Measurements from ENCODE around the gene LRRC3.
"Not testable (repeated sequence)": the region's sequence is repeated elsewhere in the genome, so short reads cannot be mapped to it uniquely, and the experiment has no call there.

The LRRC3 gene

GRCh38 chr21:44497703-44498126 is 42.4 kb downstream of the LRRC3 start:
- DNase-seq (ENCODE audit: extremely low spot score) = no peak
- ChIA-PET CTCF (no interaction called here), POLR2A (no interaction called here)

GRCh38 chr21:44498280-44499210 is 43.2 kb downstream of the LRRC3 start:
- ChIA-PET CTCF (no interaction called here), POLR2A (no interaction called here)
- TF ChIP-seq ZNF384 (IDR thresholded peaks at IDR 0.05) (no peak), FOXK2 (IDR thresholded peaks at IDR 0.05) (no peak), L3MBTL2 (conservative IDR thresholded peaks at IDR 0.05) (no peak), HDGF (IDR thresholded peaks at IDR 0.05; ENCODE audit: borderline replicate concordance) (no peak), LEF1 (IDR thresholded peaks at IDR 0.05; ENCODE audit: borderline replicate concordance) (no peak), FOXM1 (IDR thresholded peaks at IDR 0.05; ENCODE audit: borderline replicate concordance) (no peak), SUZ12 (IDR thresholded peaks at IDR 0.05) (no peak), ELF4 (IDR thresholded peaks at IDR 0.05) (no peak), ARNT (IDR thresholded peaks at IDR 0.05) (no peak), NFRKB (IDR thresholded peaks at IDR 0.05) (no peak), FOXA1 (IDR thresholded peaks at IDR 0.05) (no peak), SP1 (IDR thresholded peaks at IDR 0.05) (no peak), CTBP1 (IDR thresholded peaks at IDR 0.05; ENCODE audit: borderline replicate concordance) (no peak), BHLHE40 (IDR thresholded peaks at IDR 0.05; ENCODE audit: borderline replicate concordance) (no peak), TARDBP (IDR thresholded peaks at IDR 0.05) (no peak), PKNOX1 (IDR thresholded peaks at IDR 0.05) (no peak)
- no peak for DNase-seq (ENCODE audit: extremely low spot score)

More at GRCh38 chr21:44497703-44498126, 42.4 kb downstream of the LRRC3 start:
- TF ChIP-seq BHLHE40 (IDR thresholded peaks at IDR 0.05; ENCODE audit: borderline replicate concordance) = no peak
- no peak for TF ChIP-seq TARDBP (IDR thresholded peaks at IDR 0.05)
- no peak for TF ChIP-seq SP1 (IDR thresholded peaks at IDR 0.05)
- TF ChIP-seq FOXA1 (IDR thresholded peaks at IDR 0.05) = no peak
- TF ChIP-seq SUZ12 (IDR thresholded peaks at IDR 0.05) = no peak

- POLR2A ChIA-PET = no interaction called here
- CTCF ChIA-PET = no interaction called here
- TF ChIP-seq FOXA1 (IDR thresholded peaks at IDR 0.05) = no peak
- TF ChIP-seq SUZ12 (IDR thresholded peaks at IDR 0.05) = no peak
- TF ChIP-seq L3MBTL2 (conservative IDR thresholded peaks at IDR 0.05) = no peak
- no peak for TF ChIP-seq FOXM1 (IDR thresholded peaks at IDR 0.05; ENCODE audit: borderline replicate concordance)
- TF ChIP-seq ELF4 (IDR thresholded peaks at IDR 0.05) = no peak
- no peak for TF ChIP-seq CTBP1 (IDR thresholded peaks at IDR 0.05; ENCODE audit: borderline replicate concordance)
- no peak for TF ChIP-seq NFRKB (IDR thresholded peaks at IDR 0.05)
- TF ChIP-seq ZNF384 (IDR thresholded peaks at IDR 0.05) = no peak
- no peak for DNase-seq (ENCODE audit: extremely low spot score)
These were observed 43.9 kb downstream of the LRRC3 start for GRCh38 chr21:44499211-44499560.

GRCh38 chr21:44499631-44500030 is 44.3 kb downstream of the LRRC3 start:
- CTCF ChIA-PET = no interaction called here
- no peak for DNase-seq (ENCODE audit: extremely low spot score)
- TF ChIP-seq FOXA1 (IDR thresholded peaks at IDR 0.05) (no peak), SUZ12 (IDR thresholded peaks at IDR 0.05) (no peak), L3MBTL2 (conservative IDR thresholded peaks at IDR 0.05) (no peak), NFRKB (IDR thresholded peaks at IDR 0.05) (no peak), ZNF384 (IDR thresholded peaks at IDR 0.05) (no peak), LEF1 (IDR thresholded peaks at IDR 0.05; ENCODE audit: borderline replicate concordance) (no peak), FOXM1 (IDR thresholded peaks at IDR 0.05; ENCODE audit: borderline replicate concordance) (no peak), SP1 (IDR thresholded peaks at IDR 0.05) (no peak), FOXK2 (IDR thresholded peaks at IDR 0.05) (no peak), TARDBP (IDR thresholded peaks at IDR 0.05) (no peak)
- POLR2A ChIA-PET = no interaction called here

GRCh38 chr21:44500111-44500510 is 44.8 kb downstream of the LRRC3 start:
- CTCF ChIA-PET = no interaction called here
- no peak for DNase-seq (ENCODE audit: extremely low spot score)
- TF ChIP-seq SUZ12 (IDR thresholded peaks at IDR 0.05) = no peak
- TF ChIP-seq LEF1 (IDR thresholded peaks at IDR 0.05; ENCODE audit: borderline replicate concordance) = no peak
- TF ChIP-seq ZNF384 (IDR thresholded peaks at IDR 0.05) = no peak
- no peak for TF ChIP-seq SP1 (IDR thresholded peaks at IDR 0.05)
- POLR2A ChIA-PET = no interaction called here

GRCh38 chr21:44502171-44502958 is 47.1 kb downstream of the LRRC3 start:
- no peak for DNase-seq (ENCODE audit: extremely low spot score)
- TF ChIP-seq FOXK2 (IDR thresholded peaks at IDR 0.05) (no peak), ZNF384 (IDR thresholded peaks at IDR 0.05) (no peak), PKNOX1 (IDR thresholded peaks at IDR 0.05) (no peak), BHLHE40 (IDR thresholded peaks at IDR 0.05; ENCODE audit: borderline replicate concordance) (no peak), FOXM1 (IDR thresholded peaks at IDR 0.05; ENCODE audit: borderline replicate concordance) (no peak), ELF4 (IDR thresholded peaks at IDR 0.05) (no peak), NFRKB (IDR thresholded peaks at IDR 0.05) (no peak), TARDBP (IDR thresholded peaks at IDR 0.05) (no peak), HDGF (IDR thresholded peaks at IDR 0.05; ENCODE audit: borderline replicate concordance) (no peak), ARNT (IDR thresholded peaks at IDR 0.05) (no peak), LEF1 (IDR thresholded peaks at IDR 0.05; ENCODE audit: borderline replicate concordance) (no peak), CTBP1 (IDR thresholded peaks at IDR 0.05; ENCODE audit: borderline replicate concordance) (no peak), SUZ12 (IDR thresholded peaks at IDR 0.05) (no peak), FOXA1 (IDR thresholded peaks at IDR 0.05) (no peak), SP1 (IDR thresholded peaks at IDR 0.05) (no peak), L3MBTL2 (conservative IDR thresholded peaks at IDR 0.05) (no peak)
- CTCF ChIA-PET = interaction anchor here (0.9 kb wide), 1 partner anchor 8 kb away, joined by 5 read pairs; no protein-coding TSS in a partner anchor
- POLR2A ChIA-PET = no interaction called here

GRCh38 chr21:44503006-44503889 is 47.9 kb downstream of the LRRC3 start:
- CTCF ChIA-PET; POLR2A ChIA-PET; DNase-seq (ENCODE audit: extremely low spot score): not testable (repeated sequence)
